ENCODE data around the gene FTO.

The FTO gene

DNA sequence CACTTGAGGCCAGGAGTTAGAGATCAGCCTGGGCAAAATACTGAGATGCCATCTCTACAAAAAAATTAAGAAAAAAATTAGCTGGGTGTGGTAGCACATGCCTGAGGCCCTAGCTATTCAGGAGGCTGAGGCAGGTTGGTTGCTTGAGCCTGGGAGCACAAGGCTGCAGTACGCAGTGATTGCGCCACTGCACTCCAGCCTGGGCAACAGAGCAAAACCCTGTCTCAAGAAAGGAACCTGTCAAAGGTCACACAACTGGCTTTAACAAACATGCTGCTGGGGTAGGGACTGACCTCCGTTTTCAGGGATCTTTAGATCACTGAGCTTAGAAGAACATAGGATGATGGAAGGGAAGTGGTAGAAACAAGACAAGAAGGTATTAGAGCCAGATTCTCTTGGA lies 487.6 kb downstream of the FTO start:
- no peak for DNase-seq (ENCODE audit: extremely low read depth in 1 of 2, low read depth in 1 of 2)

DNA sequence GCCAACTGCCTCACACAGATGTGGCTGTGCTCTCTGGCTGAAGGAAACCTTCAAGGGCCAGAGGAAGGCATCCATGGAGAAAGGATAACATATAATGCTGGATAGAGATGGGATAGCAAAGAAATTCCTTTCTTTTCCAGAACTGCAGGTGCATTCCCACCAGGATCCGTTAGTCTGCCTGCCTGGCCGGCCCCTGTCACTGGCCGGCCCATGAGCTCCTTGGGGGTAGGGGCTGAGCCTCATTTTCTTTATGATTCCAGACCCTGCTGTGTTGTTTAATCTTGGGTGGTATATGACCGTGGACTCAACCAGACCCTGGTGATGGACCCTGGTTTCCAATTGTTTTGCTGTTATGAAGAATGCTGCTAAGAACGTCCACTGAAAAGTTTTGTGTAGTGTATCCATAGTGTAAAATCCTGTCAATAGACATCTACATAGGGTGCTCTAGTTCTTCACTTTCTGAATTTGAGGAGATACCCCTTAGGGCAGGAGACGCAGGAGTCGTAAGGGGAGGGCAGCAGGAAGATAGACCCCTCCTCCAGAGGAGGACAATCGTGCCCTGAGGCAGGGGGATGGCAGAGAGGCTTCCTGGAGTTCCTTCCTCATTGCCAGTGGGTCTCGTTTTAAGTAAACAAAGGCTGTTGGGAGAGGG lies 489.2 kb downstream of the FTO start:
- no peak for DNase-seq (ENCODE audit: extremely low read depth in 1 of 2, low read depth in 1 of 2)

DNA sequence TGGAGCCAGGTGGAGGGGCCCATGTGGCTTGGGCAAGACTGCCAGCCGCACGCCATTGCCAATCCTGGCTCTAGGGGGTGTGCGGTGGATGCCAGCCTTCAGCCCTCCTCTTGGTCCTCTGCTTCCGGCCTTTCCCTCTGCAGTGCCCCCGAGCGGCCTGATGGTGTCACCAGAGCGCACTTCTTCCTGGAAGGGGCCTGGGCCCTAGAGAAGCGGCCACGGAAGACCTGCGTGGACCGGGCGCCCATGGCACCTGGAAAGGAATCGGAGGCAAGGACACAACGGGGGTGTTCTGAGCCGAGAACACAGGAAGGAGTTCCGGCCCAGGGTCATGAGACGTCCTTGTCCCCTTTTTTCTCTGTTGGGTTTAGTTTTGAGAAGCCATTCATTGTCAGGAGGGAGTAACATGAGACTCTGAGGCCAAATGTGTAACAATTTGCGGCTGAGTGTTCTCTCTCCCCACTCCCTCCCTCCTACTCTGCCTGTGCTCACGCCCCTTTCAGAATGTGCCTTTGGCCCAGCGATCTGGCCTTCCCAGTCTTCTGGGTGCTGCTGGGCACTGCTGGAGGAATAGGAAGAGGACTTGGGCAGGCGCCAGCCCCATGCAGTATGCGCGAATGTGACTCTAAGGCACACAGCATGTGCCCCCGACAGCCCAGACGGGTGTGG lies 489.8 kb downstream of the FTO start:
- no peak for DNase-seq (ENCODE audit: extremely low read depth in 1 of 2, low read depth in 1 of 2)

DNA sequence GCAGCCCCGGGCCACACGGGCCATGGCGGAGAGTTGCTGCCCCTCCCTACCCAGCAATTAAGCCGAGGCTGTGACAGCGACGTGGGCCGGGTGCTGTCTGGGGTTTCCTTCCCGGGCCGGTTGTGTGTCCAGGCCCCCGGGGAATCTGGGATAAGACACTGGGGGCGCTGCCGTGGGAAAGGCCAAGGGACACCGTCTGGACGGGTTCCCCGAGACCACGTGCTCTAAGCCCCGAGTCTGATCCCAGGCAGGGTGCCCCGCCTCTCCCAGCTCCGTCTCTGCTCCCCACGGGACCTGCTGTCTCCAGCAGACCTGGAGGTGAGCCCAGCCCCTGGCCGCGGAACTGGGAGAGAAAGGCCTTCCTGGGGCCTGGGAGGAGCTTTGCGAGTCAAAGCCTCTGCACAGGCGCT lies 490.4 kb downstream of the FTO start:
- DNase-seq (ENCODE audit: extremely low read depth in 1 of 2, low read depth in 1 of 2), result no peak

DNA sequence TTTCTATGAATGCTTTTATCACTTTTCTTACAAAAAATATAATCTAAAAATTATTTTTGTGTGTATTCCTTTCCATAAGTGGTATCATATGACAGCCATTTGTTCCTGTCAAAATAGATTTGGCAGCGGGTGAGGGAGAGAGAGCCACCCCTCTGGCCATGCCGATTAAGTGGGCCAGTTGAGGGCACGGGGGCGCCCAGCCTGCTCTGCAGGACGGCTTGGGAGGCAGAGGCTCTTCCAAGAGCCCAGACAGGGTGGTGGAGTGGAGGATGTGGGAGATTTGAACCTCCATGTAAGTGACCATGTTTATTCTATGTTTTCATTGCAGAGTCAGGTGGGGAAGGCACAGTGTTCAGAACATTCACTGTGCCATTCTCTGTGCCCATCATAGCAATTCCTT lies 493.8 kb downstream of the FTO start:
- DNase-seq (ENCODE audit: extremely low read depth in 1 of 2, low read depth in 1 of 2), result no peak

DNA sequence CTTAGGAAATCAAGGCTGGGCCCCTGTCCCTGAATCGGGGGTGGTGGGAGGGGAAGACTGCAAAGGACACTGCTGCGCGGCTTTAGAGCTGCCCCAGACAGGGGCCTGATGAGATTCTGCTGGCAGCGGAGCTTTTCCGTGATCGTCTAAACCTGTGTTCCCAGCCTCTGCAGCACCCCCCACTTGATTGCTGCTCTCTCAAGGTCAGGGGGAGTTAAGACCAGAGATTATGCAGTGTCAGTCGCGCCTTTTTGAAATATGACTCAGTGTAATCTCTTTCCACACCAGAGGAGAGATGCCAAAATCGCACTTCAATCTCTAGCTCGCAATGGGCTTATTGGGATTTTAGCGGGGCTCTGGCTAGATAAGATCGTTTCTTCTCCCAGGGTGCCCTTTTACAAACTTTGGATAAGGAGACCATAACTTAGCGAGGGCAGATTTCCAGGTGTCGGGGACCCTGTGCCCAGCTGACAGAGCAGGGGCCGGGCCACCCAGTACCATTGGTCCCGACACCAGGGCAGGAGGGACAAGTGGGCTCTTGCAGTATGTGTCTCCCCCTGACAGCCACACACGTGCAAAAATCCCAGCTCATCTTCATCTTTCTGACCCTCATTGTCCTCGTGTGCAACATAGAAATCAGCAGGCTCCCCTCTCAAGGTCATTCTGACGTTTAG lies 495.7 kb downstream of the FTO start:
- DNase-seq (ENCODE audit: extremely low read depth in 1 of 2, low read depth in 1 of 2), result no peak

DNA sequence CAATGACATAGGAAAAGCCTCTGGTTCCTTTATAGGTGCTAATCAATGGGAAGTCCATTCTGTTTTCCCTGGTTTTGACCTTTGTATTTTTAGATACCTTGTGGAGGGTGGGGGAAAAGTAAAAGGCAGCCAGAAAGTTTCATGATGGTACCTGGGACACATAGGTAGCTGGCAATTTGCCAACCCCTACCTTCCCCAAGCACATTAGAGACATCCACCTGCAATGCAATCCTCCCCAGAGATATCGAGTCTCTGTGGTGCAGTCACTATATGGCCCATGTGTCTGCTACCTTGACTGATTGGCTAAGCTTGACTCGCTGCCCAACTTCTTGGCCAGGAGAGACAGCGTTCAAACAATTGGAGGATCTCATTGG lies 496.2 kb downstream of the FTO start:
- DNase-seq (ENCODE audit: extremely low read depth in 1 of 2, low read depth in 1 of 2), result no peak

DNA sequence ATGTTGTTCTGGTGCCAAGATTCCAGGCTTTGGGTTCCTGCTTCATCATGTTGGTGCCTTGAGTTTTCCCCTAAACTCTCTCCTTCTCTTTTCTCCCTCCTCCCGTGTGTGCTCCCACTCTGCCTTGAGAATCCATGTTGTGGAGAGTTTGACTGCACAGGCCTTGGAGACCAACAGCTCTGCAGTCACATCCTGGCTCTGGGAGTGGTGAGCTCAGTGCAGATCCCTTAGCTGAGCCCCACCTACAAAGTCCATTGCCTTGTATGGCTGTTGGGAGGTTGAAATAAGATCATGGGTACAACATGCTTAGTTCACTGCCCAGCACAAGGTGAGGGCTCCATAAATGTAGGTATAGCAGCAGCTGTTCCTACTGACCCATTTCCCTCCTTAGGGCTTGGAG lies 496.8 kb downstream of the FTO start:
- DNase-seq (ENCODE audit: extremely low read depth in 1 of 2, low read depth in 1 of 2), result no peak

DNA sequence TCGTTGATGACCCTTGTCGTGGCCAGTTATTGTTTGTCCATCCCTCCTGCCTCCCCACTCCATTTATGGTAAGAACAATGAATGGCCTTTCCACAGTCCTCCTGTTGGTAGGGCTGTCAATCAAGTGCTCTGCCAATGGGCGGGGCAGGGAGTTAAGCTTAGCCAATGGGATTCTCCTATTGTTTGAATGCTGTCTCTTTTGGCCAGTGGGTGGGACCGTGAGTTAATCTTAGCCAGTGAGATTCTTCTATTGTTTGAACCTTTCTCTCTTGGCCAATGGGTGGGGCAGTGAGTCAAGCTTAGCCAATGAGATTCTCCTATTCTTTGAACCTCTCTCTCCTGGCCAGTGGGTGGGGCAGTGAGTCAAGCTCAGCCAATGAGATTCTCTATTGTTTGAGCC lies 497.2 kb downstream of the FTO start:
- DNase-seq (ENCODE audit: extremely low read depth in 1 of 2, low read depth in 1 of 2), result no peak

Data from activated CD8-positive, alpha-beta memory T cell treated with anti-CD3 and anti-CD28 coated beads for 1 hour (primary cell).